Urothelium cell line (cell line): ENCODE data around the gene NEURL3.
A peak's percentile ranks its signal among the peaks of the same experiment; 100 is the strongest.
"Not testable (repeated sequence)": the region's sequence is repeated elsewhere in the genome, so short reads cannot be mapped to it uniquely, and the experiment has no call there.

Source experiments
- DNase-seq: peaks from one replicate; pipeline ENCODE4 v3.0.0; 2011; ENCODE audit warnings: low spot score, mixed read lengths
- FAIRE-seq: peaks from 2 replicates; lab custom pipeline; 2011; peaks lifted over from hg19 to GRCh38; lab: Jason Lieb, UNC

The NEURL3 gene

GRCh38 chr2:96489261-96489660 is 15.9 kb downstream of the NEURL3 start:
- DNase-seq (no peak), FAIRE-seq (no peak)

GRCh38 chr2:96486696-96487095 is 18.5 kb downstream of the NEURL3 start:
- FAIRE-seq (no peak), DNase-seq (no peak)

- DNase-seq, result peak; percentile 80
- FAIRE-seq, result peak; percentile 82
Measured at GRCh38 chr2:96485751-96486651, 19.2 kb downstream of the NEURL3 start.

- FAIRE-seq (no peak), DNase-seq (no peak)
Measured at GRCh38 chr2:96485350-96485749, 19.8 kb downstream of the NEURL3 start.

- no peak for FAIRE-seq
Measured at GRCh38 chr2:96484091-96484490, 21.1 kb downstream of the NEURL3 start.

GRCh38 chr2:96477458-96477857 is 27.7 kb downstream of the NEURL3 start:
- no peak for DNase-seq
- FAIRE-seq, result no peak

More at GRCh38 chr2:96484091-96484490, 21.1 kb downstream of the NEURL3 start:
- DNase-seq, result no peak

- FAIRE-seq, result no peak
- no peak for DNase-seq
Measured at GRCh38 chr2:96471772-96472171, 33.4 kb downstream of the NEURL3 start.

- FAIRE-seq, result no peak
- DNase-seq, result no peak
Measured at GRCh38 chr2:96470636-96471035, 34.5 kb downstream of the NEURL3 start.

GRCh38 chr2:96470109-96470508 is 35.0 kb downstream of the NEURL3 start:
- FAIRE-seq, result no peak
- no peak for DNase-seq

- FAIRE-seq, result no peak
- no peak for DNase-seq
Measured at GRCh38 chr2:96468904-96469303, 36.3 kb downstream of the NEURL3 start.

- FAIRE-seq (no peak), DNase-seq (no peak)
Measured at GRCh38 chr2:96464651-96465050, 40.5 kb downstream of the NEURL3 start.

GRCh38 chr2:96464061-96464460 is 41.1 kb downstream of the NEURL3 start:
- DNase-seq (no peak), FAIRE-seq (no peak)

- no peak for DNase-seq
- no peak for FAIRE-seq
Measured at GRCh38 chr2:96463119-96463518, 42.0 kb downstream of the NEURL3 start.

- DNase-seq, FAIRE-seq: not testable (repeated sequence)
Measured at GRCh38 chr2:96461616-96462015, 43.5 kb downstream of the NEURL3 start.

GRCh38 chr2:96452053-96452452 is 53.1 kb downstream of the NEURL3 start:
- no peak for DNase-seq

GRCh38 chr2:96449637-96450036 is 55.5 kb downstream of the NEURL3 start:
- FAIRE-seq, result no peak
- DNase-seq, result no peak

More at GRCh38 chr2:96452053-96452452, 53.1 kb downstream of the NEURL3 start:
- no peak for FAIRE-seq

GRCh38 chr2:96449174-96449573 is 56.0 kb downstream of the NEURL3 start:
- no peak for FAIRE-seq

GRCh38 chr2:96447726-96448125 is 57.4 kb downstream of the NEURL3 start:
- no peak for FAIRE-seq
- DNase-seq, result no peak

More at GRCh38 chr2:96449174-96449573, 56.0 kb downstream of the NEURL3 start:
- no peak for DNase-seq
